GM18502 (cell line): ENCODE data around the gene POMP.
"Not testable (repeated sequence)": the region's sequence is repeated elsewhere in the genome, so short reads cannot be mapped to it uniquely, and the experiment has no call there.

Experiments used
- ATAC-seq: cut with Tn5 transposase; IDR thresholded peaks from one replicate; pipeline ENCODE4 v1.9.1; 2021; ENCODE audit warnings: mild to moderate bottlenecking; ENCODE audit not compliant: unreplicated experiment, poor library complexity

The POMP gene

DNA sequence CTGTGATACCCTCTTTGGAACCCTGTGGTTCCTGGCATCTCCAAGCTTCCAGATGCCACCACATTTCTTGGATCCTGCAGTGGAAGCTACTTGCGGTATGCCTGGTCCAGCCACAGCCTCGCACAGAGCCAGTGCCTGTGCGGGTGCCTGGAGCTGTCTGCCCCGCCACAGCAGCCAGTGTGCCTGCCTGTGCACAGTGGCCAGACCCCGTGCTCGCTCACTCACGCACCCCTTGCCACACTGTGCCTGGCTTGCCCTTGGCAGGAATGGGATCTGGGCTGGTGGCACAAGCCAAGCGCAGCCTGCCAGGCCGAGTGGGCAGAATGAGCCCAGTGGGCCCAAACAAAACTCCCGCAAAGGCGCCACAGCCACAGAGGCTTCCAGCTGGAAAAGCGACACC lies 26.2 kb downstream of the POMP start:
- no peak for ATAC-seq

GRCh38 chr13:28685892-28686291 lies 27.0 kb downstream of the POMP start:
- ATAC-seq = no peak

DNA sequence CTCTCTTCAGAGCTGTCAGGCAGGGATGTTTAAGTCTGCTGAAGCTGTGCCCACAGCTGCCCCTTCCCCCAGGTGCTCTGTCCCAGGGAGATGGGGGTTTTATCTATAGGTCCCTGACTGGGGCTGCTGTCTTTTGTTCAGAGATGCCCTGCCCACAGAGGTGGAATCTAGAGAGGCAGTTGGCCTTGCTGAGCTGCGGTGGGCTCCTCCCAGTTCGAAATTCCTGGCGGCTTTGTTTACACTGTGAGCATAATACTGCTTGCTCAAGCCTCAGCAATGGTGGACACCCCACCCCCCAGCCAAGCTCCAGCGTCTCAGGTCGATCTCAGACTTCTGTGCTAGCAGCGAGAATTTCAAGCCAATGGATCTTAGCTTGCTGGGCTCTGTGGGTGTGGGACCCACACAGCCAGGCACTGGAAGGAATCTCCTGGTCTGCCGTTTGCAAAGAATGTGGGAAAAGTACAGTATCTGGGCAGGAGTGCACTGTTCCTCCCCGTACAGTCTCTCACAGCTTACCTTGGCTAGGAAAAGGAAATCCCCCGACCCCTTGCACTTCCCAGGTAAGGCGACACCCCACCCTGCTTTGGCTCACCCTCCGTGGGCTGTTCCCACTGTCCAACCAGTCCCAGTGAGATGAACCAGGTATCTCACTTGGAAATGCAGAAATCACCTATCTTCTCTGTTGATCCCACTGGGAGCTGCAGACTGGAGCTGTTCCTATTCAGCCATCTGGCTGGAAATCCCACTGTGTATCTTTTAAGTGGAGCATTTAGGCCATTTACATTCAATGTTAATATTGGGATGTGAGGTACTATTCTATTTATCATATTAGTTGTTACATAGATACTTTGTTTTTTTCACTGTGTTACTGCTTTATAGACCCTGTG lies 34.9 kb downstream of the POMP start:
- not testable (repeated sequence) for ATAC-seq

- no peak for ATAC-seq
These were observed 38.5 kb downstream of the POMP start for GRCh38 chr13:28697441-28697840.

GRCh38 chr13:28699246-28699645 lies 40.3 kb downstream of the POMP start:
- ATAC-seq = no peak

DNA sequence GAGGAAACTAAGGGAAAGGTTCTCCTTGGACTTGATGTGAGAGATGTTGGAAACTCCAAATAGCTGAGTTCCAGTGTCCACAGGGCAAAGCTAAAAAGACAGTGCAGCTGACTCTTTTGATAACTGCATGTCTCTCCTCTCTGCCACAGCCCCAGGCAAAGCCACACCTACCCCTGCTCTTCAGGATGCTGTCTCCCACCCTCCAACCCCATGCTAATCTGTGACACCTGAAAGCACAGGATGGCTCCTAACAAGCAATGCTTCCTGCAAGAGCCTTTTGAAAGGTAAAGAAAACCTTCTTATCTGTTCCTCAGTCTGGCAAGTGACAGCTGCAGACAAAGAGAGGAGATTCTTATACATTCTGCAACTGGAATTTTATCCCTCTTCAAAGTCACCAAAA lies 45.4 kb downstream of the POMP start:
- ATAC-seq = no peak

DNA sequence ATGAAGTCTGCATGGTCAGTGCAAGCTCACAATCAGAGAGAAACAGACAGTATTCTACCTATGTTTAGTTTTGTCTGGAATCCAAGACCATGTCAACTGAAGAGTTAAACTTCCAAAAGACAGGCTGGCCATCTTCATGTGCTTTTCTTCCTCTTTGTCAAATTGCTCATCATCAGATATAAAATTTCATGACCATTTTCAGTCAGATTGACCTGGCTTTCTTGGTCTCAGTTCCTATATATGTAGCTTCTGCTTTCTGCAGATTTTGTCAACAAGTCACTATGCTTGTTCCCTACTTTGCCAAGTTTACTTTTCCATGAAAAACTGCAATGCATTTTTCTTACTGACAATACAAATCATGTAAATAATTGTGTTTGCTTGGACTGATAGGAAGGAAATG lies 46.0 kb downstream of the POMP start:
- no peak for ATAC-seq

DNA sequence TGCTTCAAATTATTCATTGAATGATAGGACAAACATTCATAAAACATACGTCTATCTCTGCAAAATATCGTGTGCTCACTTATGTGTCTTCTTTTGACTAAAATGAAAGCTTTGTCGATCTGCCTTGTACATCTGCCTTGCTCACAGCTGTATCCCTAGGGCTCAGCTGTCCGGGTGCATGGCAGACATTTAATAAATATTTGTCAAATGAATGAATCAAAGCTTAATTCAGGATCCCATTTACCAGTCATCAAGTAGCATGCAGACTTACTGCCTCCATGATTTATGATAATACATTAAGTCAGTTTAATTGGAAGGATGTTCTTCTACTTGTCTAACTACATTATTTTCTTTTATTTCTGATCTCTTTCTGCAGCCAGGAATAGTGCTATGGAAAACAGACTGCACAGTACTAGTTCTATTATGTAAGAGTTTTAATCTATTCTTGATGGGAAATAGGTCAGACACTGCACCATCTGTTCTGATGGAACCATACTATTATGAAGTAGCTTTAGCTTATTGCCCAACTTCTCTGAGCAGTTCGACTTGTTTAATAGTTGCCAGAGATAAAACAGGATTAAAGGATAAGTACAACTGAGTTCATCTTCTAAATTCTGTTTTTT lies 46.6 kb downstream of the POMP start:
- ATAC-seq = no peak

DNA sequence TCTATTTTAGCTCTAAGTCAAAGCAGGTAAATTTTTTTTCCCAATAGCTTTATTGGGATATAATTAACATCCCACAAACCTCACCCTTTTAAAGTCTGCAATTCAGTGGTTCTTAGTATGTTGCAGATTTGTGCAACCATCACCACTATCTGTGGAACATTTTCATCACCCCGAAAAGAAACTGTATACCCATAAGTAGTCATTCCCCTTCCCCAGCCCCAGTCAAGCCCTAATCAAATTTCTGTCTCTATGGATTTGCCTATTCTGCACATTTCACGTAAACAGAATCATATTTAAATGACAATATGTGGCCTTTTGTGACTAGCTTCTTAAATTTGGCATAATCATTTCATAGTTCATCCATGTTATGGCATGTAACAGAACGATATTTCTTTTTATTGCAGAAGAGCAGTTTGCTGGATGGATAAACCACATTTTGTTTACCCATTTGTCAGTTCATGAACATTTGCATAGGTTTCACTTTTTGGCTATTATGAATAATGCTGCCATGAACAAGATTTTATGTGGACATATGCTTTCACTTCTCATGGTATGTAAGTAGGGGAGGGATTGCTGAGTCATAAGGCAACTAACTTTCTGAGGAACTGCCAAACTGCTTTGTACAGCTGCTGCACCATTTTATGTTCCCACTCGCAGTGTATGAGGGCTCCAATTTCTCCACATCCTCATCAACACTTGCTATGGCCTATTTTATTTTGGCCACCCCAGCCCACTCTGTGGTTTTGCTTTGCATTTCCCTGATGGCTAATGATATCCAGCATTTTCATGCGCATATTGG lies 48.9 kb downstream of the POMP start:
- ATAC-seq = peak; percentile 98

GRCh38 chr13:28710161-28710560 lies 51.2 kb downstream of the POMP start:
- ATAC-seq = no peak

DNA sequence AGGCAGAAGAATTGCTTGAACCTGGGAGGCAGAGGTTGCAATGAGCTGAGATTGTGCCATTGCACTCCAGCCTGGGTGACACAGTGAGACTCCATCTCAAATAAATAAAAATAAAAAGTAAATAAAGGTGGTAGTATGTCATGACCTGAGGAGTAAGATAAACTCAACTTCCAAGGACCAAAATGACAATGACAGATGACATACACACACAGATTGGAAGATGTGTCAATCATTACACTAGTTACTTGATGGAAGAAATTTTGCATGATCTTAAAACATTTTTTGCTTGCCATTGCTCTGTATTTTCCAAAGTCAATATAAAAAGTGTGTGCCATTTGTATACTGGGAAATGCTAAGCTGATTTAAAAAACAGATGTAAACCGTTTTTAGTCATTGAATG lies 55.7 kb downstream of the POMP start:
- ATAC-seq = no peak

GRCh38 chr13:28716511-28716910 lies 57.6 kb downstream of the POMP start:
- no peak for ATAC-seq

GRCh38 chr13:28717170-28717569 lies 58.2 kb downstream of the POMP start:
- ATAC-seq = no peak

GRCh38 chr13:28718196-28718542 lies 59.2 kb downstream of the POMP start:
- no peak for ATAC-seq

DNA sequence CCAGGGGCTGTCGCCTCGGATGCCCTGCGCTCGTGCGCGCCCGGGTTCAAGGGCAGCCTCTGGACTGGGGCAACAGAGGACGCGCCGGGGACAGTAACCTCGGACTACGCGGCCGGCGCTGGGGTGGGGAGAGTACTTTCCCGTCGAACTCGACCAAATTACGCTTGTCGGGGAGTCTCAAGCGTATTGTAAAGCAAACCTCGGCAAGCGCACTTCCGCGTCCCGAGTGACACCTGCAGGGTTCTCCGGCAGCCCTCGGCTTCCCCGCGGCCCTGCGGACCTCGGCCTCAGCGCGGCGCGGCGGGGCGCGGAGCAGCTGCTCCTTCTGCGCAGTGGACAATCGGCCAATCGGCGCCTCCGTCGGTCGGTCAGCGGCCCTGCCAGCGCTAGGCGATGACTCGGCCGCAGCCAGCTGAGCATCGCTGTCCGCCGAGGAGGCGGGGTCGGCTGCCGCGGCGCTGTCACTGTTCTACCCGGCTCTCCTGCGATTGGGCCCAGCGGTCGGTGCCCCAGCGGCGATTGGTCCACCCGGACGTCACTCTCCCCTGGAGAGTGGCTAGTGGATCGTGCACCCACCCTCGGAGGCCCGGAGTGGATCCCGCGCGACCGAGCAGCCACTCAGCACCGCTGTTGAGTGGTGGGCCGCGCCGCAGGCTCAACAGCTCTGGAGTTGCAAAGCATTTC lies 59.8 kb downstream of the POMP start, which contains the start of gene SLC46A3:
Gene SLC46A3, minus strand, starts transcription at position 428 of the 684 bp plus-strand sequence. CDS start 972 bp downstream, outside the sequence.
- peak; percentile 99 for ATAC-seq

GRCh38 chr13:28719227-28720055 lies 60.5 kb downstream of the POMP start:
- no peak for ATAC-seq

GRCh38 chr13:28723806-28724205 lies 64.9 kb downstream of the POMP start:
- no peak for ATAC-seq

- ATAC-seq = no peak
These were observed 66.2 kb downstream of the POMP start for GRCh38 chr13:28725046-28725610.
